Left lung (tissue), 10 donors: Measurements from ENCODE around the gene LRRFIP2. TPM values are rescaled to one million over a fixed set of nuclear protein-coding genes. Genes with fewer than 3 reads are reported as not detected.

ENCODE experiments used
- ATAC-seq: fragments of 200-7000 bp; cut with Tn5 transposase; one replicate; pipeline ENCODE4 v1.9.1; 2020; ENCODE audit warnings: moderate library complexity
- DNase-seq, 4 donors: peaks; one replicate each; pipeline ENCODE4 v3.0.0-alpha.2; 2013 to 2020
- H3K27ac ChIP-seq, 2 donors: fragments of 200-600 bp; sonication (generic) in 1 of 2; one replicate each; pipeline versions ENCODE4 v1.5.0 to v1.8.0; 2020 to 2021
- H3K27me3 ChIP-seq, 2 donors: fragments of 200-600 bp; sonication (generic) in 1 of 2; one replicate each; pipeline versions ENCODE4 v1.5.0 to v1.8.0; 2020 to 2021
- H3K36me3 ChIP-seq, 2 donors: fragments of 200-600 bp; sonication (generic) in 1 of 2; one replicate each; pipeline versions ENCODE4 v1.5.0 to v1.8.0; 2020 to 2021
- H3K4me1 ChIP-seq, 2 donors: fragments of 200-600 bp; one replicate each; pipeline ENCODE4 v1.8.0; 2021
- H3K4me3 ChIP-seq, 2 donors: fragments of 200-600 bp; sonication (generic) in 1 of 2; one replicate each; pipeline versions ENCODE4 v1.5.0 to v1.8.0; 2020 to 2021; ENCODE audit warnings: mild to moderate bottlenecking in 1 of 2
- H3K9me3 ChIP-seq, 2 donors: fragments of 200-600 bp; sonication (generic) in 1 of 2; one replicate each; pipeline versions ENCODE4 v1.5.0 to v1.8.0; 2020 to 2021
- intact Hi-C, 2 donors: fragments of 100-400 bp; cut with DNase I; formaldehyde crosslinking; loops; one replicate each; pipeline versions ENCODE4 v1.11.2 to v1.14.2; 2022
- polyA plus RNA-seq, 6 donors: library from polyadenylated mRNA; unstranded; fragments of 120-200 nt; gene quantifications; one replicate each; pipeline ENCODE4 v1.2.1, GENCODE V29; 2013; ENCODE audit not compliant: insufficient read length in 6 of 6
- total RNA-seq, 2 donors: library from RNA; stranded (reverse); fragmentation: NEBNext Ultra II Directional; extraction: Animal tissue kit (Norgen Biotek cat#: 25700); gene quantifications; one replicate each; pipeline ENCODE4 v1.2.1, GENCODE V29; 2021
- TF ChIP-seq, protein P1 (sequence below), 2 donors: fragments of 200-600 bp; sonication (generic) in 1 of 2; IDR thresholded peaks; one replicate each; pipeline versions ENCODE4 v1.5.0 to v1.8.0; 2021; ENCODE audit warnings: antibody characterized with exemption in 2 of 2
- donor health status: DM: no; HTN: yes; CAD: no.
- donor health status: DM: no; HTN: no; CAD: no.

The LRRFIP2 gene
- total and polyA plus RNA-seq, 8 donors, result 52.6 to 76.3 (median 66.0) TPM

DNA sequence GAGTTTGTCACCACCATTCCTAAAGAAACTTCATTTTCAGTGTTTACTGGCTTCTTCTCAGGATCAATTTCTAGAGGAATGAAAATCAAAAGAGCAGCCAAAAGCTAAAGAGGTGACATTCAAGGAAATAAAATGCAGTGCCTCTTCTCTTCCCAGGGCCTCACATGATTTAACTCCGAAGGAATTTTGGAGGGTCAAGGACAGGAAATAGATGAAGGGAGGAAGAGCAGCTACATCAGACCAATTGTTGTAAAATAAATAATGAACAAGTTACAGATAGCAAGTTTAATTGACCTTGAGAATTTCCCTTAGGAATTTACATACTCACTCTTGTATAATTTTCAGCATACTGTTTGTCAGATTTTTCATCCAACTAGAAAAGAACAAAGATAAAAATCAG lies 78.1 kb downstream of the LRRFIP2 start:
- peaks cover 0 to 26% of the 10 kb centered on the region in 2 donors for H3K36me3 ChIP-seq
- peaks cover 12 to 13% of the 10 kb centered on the region in 2 donors for H3K4me1 ChIP-seq
- peak overlapping the region; percentile 14 to 15 for H3K27ac ChIP-seq
- ATAC-seq (peak; percentile 46), DNase-seq (peak in 1 of 4 donors; percentile 25)
- no peaks in the 10 kb centered on the region for H3K9me3 ChIP-seq
- no peaks in the 10 kb centered on the region for H3K27me3 ChIP-seq
- no peak overlapping the region for H3K4me3 ChIP-seq
- intact Hi-C loops, result no loop called here
- TF ChIP-seq, protein P1, sequence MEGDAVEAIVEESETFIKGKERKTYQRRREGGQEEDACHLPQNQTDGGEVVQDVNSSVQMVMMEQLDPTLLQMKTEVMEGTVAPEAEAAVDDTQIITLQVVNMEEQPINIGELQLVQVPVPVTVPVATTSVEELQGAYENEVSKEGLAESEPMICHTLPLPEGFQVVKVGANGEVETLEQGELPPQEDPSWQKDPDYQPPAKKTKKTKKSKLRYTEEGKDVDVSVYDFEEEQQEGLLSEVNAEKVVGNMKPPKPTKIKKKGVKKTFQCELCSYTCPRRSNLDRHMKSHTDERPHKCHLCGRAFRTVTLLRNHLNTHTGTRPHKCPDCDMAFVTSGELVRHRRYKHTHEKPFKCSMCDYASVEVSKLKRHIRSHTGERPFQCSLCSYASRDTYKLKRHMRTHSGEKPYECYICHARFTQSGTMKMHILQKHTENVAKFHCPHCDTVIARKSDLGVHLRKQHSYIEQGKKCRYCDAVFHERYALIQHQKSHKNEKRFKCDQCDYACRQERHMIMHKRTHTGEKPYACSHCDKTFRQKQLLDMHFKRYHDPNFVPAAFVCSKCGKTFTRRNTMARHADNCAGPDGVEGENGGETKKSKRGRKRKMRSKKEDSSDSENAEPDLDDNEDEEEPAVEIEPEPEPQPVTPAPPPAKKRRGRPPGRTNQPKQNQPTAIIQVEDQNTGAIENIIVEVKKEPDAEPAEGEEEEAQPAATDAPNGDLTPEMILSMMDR (IDR thresholded peaks at IDR 0.05), result no peak

DNA sequence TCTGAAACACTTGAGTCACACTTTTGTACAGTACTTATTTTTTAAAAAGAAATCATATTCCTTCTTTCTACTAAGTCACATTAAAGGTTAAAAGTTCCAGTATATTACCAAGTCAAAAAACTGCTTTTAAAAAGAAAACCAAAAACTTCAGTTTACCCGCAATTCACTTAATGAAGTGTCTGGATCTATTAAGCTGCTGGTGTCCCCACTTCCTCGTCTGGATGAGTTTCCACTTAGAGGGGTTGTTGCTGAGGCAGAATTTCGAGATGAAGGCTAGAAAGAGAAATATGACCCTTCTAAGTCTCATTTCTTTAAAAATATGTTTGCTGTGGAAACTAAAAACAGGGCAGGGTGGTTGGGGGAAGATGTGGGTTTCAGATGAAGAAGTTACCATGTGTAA lies 79.7 kb downstream of the LRRFIP2 start:
- Histone ChIP-seq H3K4me3 (no peak overlapping the region), H3K27ac (peak overlapping the region in 1 of 2 donors; percentile 29), H3K4me1 (peaks cover 12 to 13% of the 10 kb centered on the region in 2 donors), H3K9me3 (no peaks in the 10 kb centered on the region), H3K36me3 (peaks cover 0 to 36% of the 10 kb centered on the region in 2 donors), H3K27me3 (no peaks in the 10 kb centered on the region)
- ATAC-seq (no peak), DNase-seq (peak in 2 of 4 donors; percentile 70 to 82)
- intact Hi-C loops, result no loop called here
- TF ChIP-seq, protein P1 (IDR thresholded peaks at IDR 0.05), result no peak

DNA sequence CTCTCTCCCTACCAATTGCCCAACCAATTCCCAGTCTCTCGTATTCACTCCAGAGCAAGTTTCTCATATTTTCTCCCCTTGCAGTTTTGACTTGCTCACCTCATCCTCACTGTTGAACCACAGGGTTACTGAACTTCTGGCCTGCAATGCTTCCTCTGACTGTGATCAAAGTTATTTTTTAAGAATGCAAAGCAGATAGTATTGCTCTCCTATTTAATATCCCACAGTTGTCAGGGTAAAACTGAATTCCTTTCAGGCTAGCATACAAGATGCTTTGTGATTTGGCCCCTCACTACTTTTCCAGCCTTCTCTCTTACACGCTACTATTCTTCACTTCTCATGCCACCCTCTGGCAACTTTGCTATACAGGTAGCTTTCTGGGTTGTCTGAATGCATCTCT lies 80.9 kb downstream of the LRRFIP2 start:
- no peak for DNase-seq
- ATAC-seq, result no peak
- Histone ChIP-seq H3K27me3 (no peaks in the 10 kb centered on the region), H3K4me1 (peaks cover 12 to 13% of the 10 kb centered on the region in 2 donors), H3K36me3 (peaks cover 0 to 36% of the 10 kb centered on the region in 2 donors), H3K27ac (no peak overlapping the region), H3K9me3 (no peaks in the 10 kb centered on the region), H3K4me3 (no peak overlapping the region)
- TF ChIP-seq, protein P1 (IDR thresholded peaks at IDR 0.05), result no peak
- intact Hi-C loops, result no loop called here

DNA sequence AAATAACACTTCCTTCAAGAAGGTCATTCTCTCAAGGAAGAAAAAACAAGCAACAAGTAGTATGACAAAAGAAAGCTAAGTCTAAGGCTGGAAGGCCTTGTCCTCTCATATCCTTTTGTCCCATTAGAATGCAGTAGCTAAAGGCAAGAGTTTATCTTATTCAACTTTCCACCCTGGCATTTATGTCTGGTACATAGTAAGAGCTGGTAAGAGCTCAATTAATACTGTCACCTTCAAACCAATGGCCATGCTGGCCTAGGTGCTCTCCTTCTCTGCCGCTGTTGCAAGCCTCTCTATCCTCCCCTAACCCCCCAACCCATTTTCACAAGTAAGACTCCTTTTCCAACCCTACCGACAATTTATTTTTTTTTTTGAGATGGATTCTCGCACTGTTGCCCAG lies 81.9 kb downstream of the LRRFIP2 start:
- H3K36me3 ChIP-seq, result peaks cover 0 to 40% of the 10 kb centered on the region in 2 donors
- no peak overlapping the region for H3K4me3 ChIP-seq
- TF ChIP-seq, protein P1 (IDR thresholded peaks at IDR 0.05), result no peak
- ATAC-seq, result no peak
- no peak for DNase-seq
- H3K4me1 ChIP-seq, result peaks cover 9 to 13% of the 10 kb centered on the region in 2 donors
- no peaks in the 10 kb centered on the region for H3K27me3 ChIP-seq
- H3K9me3 ChIP-seq, result no peaks in the 10 kb centered on the region
- H3K27ac ChIP-seq, result no peak overlapping the region
- intact Hi-C loops, result no loop called here

DNA sequence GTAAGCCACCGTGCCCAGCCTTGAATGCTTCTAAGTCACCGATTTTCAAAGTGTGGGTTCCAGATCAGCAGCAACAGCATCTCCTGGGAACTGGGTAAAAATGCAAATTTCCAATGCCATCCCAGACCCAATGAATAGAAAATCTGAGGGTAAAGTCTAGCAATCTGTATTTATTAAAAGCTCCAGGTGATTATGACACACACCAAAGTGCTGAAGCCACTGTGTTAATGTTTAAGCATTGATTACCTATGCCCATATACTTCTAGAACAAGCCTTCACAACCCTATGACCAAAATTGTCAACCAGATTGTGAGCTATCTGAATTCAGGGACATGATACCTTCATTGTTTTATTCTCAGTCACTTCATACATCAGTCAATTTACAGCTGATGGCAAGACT lies 86.5 kb downstream of the LRRFIP2 start:
- Histone ChIP-seq H3K4me3 (no peak overlapping the region), H3K9me3 (no peaks in the 10 kb centered on the region), H3K27ac (no peak overlapping the region), H3K4me1 (no peaks in the 10 kb centered on the region), H3K27me3 (no peaks in the 10 kb centered on the region), H3K36me3 (peaks cover 0 to 39% of the 10 kb centered on the region in 2 donors)
- ATAC-seq (no peak), DNase-seq (no peak)
- TF ChIP-seq, protein P1 (IDR thresholded peaks at IDR 0.05), result no peak
- intact Hi-C loops, result no loop called here
